HCT116 (cell line): ENCODE measurements around the gene GIMAP6. TPM values are rescaled to one million over a fixed set of nuclear protein-coding genes. Genes with fewer than 3 reads are reported as not detected.
"Not testable (repeated sequence)": the region's sequence is repeated elsewhere in the genome, so short reads cannot be mapped to it uniquely, and the experiment has no call there.

Experiments used
- ATAC-seq: fragments of 200-7000 bp; cut with Tn5 transposase; 2 replicates; pipeline ENCODE4 v1.9.1; 2020; ENCODE audit warnings: mild to moderate bottlenecking, moderate library complexity
- BruUV-seq: library from RNA; stranded (reverse); fragments of 400-500 nt; replicated peaks from 2 replicates; lab custom pipeline; 2021; lab: Mats Ljungman, UMichigan
- CTCF ChIA-PET: fragments of 300-600 bp; sonication (Branson Sonifier 250); formaldehyde crosslinking; loops from one replicate; lab custom pipeline; 2021; ENCODE audit warnings: antibody characterized with exemption; lab: Charles Lee
- POLR2A ChIA-PET: fragments of 300-600, 350-600 bp; sonication (Branson Sonifier 250); formaldehyde crosslinking; loops from one replicate; lab custom pipeline; 2021; ENCODE audit warnings: antibody characterized with exemption; lab: Charles Lee
- RAD21 ChIA-PET, 2 experiments: fragments of 300-600 bp; sonication (Branson Sonifier 250); formaldehyde crosslinking; loops; one replicate each; lab custom pipeline; 2023; ENCODE audit warnings: low total read pairs in 2 of 2; ENCODE audit not compliant: uncharacterized antibody in 2 of 2, unreplicated experiment in 2 of 2, low non-redundant PET in 1 of 2; lab: Charles Lee
- DNase-seq: peaks from one replicate; pipeline ENCODE4 v3.0.0-alpha.2; 2010; ENCODE audit warnings: low read depth, low spot score
- H2AFZ ChIP-seq: fragments of 200-600 bp; shearing (Covaris generic), sonication (generic); 2 replicates; pipeline ENCODE4 v1.6.1; 2017; ENCODE audit warnings: low read depth, mixed run types, mixed read lengths, antibody characterized with exemption, low read length; ENCODE audit not compliant: poor library complexity, severe bottlenecking
- H3K27ac ChIP-seq: 2 replicates; pipeline ENCODE4 v1.5.1; 2012; ENCODE audit warnings: low read depth, low read length
- H3K27me3 ChIP-seq: fragments of 200-600 bp; sonication (generic); 2 replicates; pipeline ENCODE4 v1.6.1; 2016; ENCODE audit warnings: mixed run types, low read length, mixed read lengths; ENCODE audit not compliant: insufficient read depth
- H3K36me3 ChIP-seq, 2 experiments: fragments of 200-500 bp in 1 of 2; fragments of 200-600 bp in 1 of 2; sonication (Bioruptor generic) in 1 of 2; sonication (generic) in 1 of 2; 2 replicates each; pipeline versions ENCODE4 v1.5.1 to v1.6.1; 2014 to 2016; ENCODE audit warnings: low read length in 2 of 2, inconsistent platforms in 1 of 2, mixed read lengths in 1 of 2, mixed run types in 1 of 2; ENCODE audit not compliant: insufficient read depth in 2 of 2, control insufficient read depth in 1 of 2
- H3K4me1 ChIP-seq, 2 experiments: fragments of 200-600 bp in 1 of 2; sonication (generic) in 1 of 2; 2 replicates each; pipeline versions ENCODE4 v1.5.1 to v1.6.1; 2012 to 2017; ENCODE audit warnings: low read length in 2 of 2, inconsistent platforms in 1 of 2, mild to moderate bottlenecking in 1 of 2, mixed read lengths in 1 of 2, mixed run types in 1 of 2, moderate library complexity in 1 of 2; ENCODE audit not compliant: insufficient read depth in 2 of 2, control insufficient read depth in 1 of 2
- H3K4me2 ChIP-seq: fragments of 200-600 bp; sonication (generic); 2 replicates; pipeline ENCODE4 v1.6.1; 2017; ENCODE audit warnings: mixed run types, low read length, mixed read lengths
- H3K4me3 ChIP-seq, 2 experiments: fragments of 200-600 bp in 1 of 2; sonication (generic) in 1 of 2; replicated peaks in 1 of 2; 2 replicates each; pipeline ENCODE4 v1.5.1; 2011 to 2016; ENCODE audit warnings: low read length in 2 of 2, control low read depth in 1 of 2, low read depth in 1 of 2, mild to moderate bottlenecking in 1 of 2, mixed read lengths in 1 of 2, mixed run types in 1 of 2
- H3K79me2 ChIP-seq: fragments of 200-600 bp; sonication (generic); 2 replicates; pipeline ENCODE4 v1.6.1; 2017; ENCODE audit warnings: mild to moderate bottlenecking, mixed run types, low read length, moderate library complexity, mixed read lengths; ENCODE audit not compliant: insufficient read depth
- H3K9ac ChIP-seq: fragments of 200-600 bp; sonication (generic); 2 replicates; pipeline ENCODE4 v1.6.1; 2016; ENCODE audit warnings: low read length, mixed read lengths
- H3K9me2 ChIP-seq: fragments of 200-600 bp; sonication (generic), shearing (Covaris generic); 2 replicates; pipeline ENCODE4 v1.6.1; 2017; ENCODE audit warnings: mixed run types, mild to moderate bottlenecking, moderate library complexity; ENCODE audit not compliant: insufficient read depth
- H3K9me3 ChIP-seq, 2 experiments: fragments of 200-500 bp in 1 of 2; fragments of 200-600 bp in 1 of 2; sonication (Bioruptor generic) in 1 of 2; sonication (generic) in 1 of 2; 2 replicates each; pipeline ENCODE4 v1.6.1; 2014 to 2017; ENCODE audit warnings: low read length in 2 of 2, mixed read lengths in 2 of 2, inconsistent platforms in 1 of 2, low read depth in 1 of 2, mild to moderate bottlenecking in 1 of 2, mixed run types in 1 of 2, moderate library complexity in 1 of 2; ENCODE audit not compliant: control insufficient read depth in 1 of 2, insufficient read depth in 1 of 2
- H4K20me1 ChIP-seq: fragments of 200-600 bp; sonication (generic), shearing (Covaris generic); 2 replicates; pipeline ENCODE4 v1.6.1; 2017; ENCODE audit warnings: mixed run types, mild to moderate bottlenecking, moderate library complexity; ENCODE audit not compliant: insufficient read depth
- CTCF ChIP-seq, 3 experiments: fragments of 200-600 bp in 1 of 3; sonication (generic) in 1 of 3; IDR thresholded peaks in 2 of 3; conservative IDR thresholded peaks in 1 of 3; 2 replicates each; pipeline ENCODE4 v1.5.1; 2012 to 2017; ENCODE audit warnings: low read depth in 2 of 3, low read length in 2 of 3, antibody characterized with exemption in 1 of 3, borderline replicate concordance in 1 of 3, control low read depth in 1 of 3, mild to moderate bottlenecking in 1 of 3, mixed read lengths in 1 of 3, mixed run types in 1 of 3, moderate library complexity in 1 of 3; ENCODE audit not compliant: insufficient read depth in 1 of 3
- ELF1 ChIP-seq: IDR thresholded peaks from 2 replicates; pipeline ENCODE4 v1.6.1; 2012; ENCODE audit warnings: low read depth, borderline replicate concordance
- FOSL1 ChIP-seq: IDR thresholded peaks from 2 replicates; pipeline ENCODE4 v1.6.1; 2012; ENCODE audit warnings: low read depth
- RAD21 ChIP-seq: IDR thresholded peaks from 2 replicates; pipeline ENCODE4 v1.6.1; 2012; ENCODE audit warnings: low read depth, mild to moderate bottlenecking
- SP1 ChIP-seq: IDR thresholded peaks from 2 replicates; pipeline ENCODE4 v1.6.1; 2012; ENCODE audit warnings: low read depth
- ZBTB33 ChIP-seq: IDR thresholded peaks from 2 replicates; pipeline ENCODE4 v1.6.1; 2011; ENCODE audit warnings: mild to moderate bottlenecking, low read length, moderate library complexity; ENCODE audit not compliant: insufficient replicate concordance; ENCODE audit errors: extremely low read depth
- intact Hi-C: fragments of 100-400 bp; cut with micrococcal nuclease; formaldehyde crosslinking; loops from 2 replicates; pipeline ENCODE4 v1.10.0; 2022
- total RNA-seq: library from RNA; stranded (reverse); gene quantifications from one replicate; pipeline ENCODE4 v1.2.1, GENCODE V29; 2021; ENCODE audit not compliant: unreplicated experiment

Gene GIMAP6
- total RNA-seq, 1 experiment from 2014 or later: 0.12 TPM

GRCh38 chr7:150675714-150676113, 43.5 kb upstream of the GIMAP6 start:
- H3K27ac ChIP-seq: no peak overlapping the region
- RAD21 ChIA-PET: no interaction called here
- no peak overlapping the region for H3K4me3 ChIP-seq
- TF ChIP-seq SP1: no peak
- no peak for TF ChIP-seq ELF1
- TF ChIP-seq ZBTB33: no peak
- TF ChIP-seq RAD21: no peak
- TF ChIP-seq CTCF (IDR thresholded peaks at IDR 0.05 in 2 of 3, conservative IDR thresholded peaks at IDR 0.05 in 1 of 3; ENCODE audit: borderline replicate concordance in 1 of 3, insufficient read depth in 1 of 3, low read depth in 2 of 3, low read length in 2 of 3): no peak
- no peak for TF ChIP-seq FOSL1
- no peaks in the 10 kb centered on the region for H3K9me3 ChIP-seq
- BruUV-seq: no TSS peak
- no peaks in the 10 kb centered on the region for H4K20me1 ChIP-seq
- H3K9ac ChIP-seq: no peak overlapping the region
- ATAC-seq (no peak), DNase-seq (no peak)
- H3K36me3 ChIP-seq: no peaks in the 10 kb centered on the region
- intact Hi-C loops: no loop called here
- POLR2A ChIA-PET: no interaction called here
- no peaks in the 10 kb centered on the region for H3K79me2 ChIP-seq
- CTCF ChIA-PET: no interaction called here
- H2AFZ ChIP-seq: no peak overlapping the region
- no peak overlapping the region for H3K4me2 ChIP-seq
- no peaks in the 10 kb centered on the region for H3K4me1 ChIP-seq
- H3K9me2 ChIP-seq: no peaks in the 10 kb centered on the region
- H3K27me3 ChIP-seq: no peaks in the 10 kb centered on the region

GRCh38 chr7:150671798-150672585, 39.8 kb upstream of the GIMAP6 start:
- H4K20me1 ChIP-seq, H3K4me2 ChIP-seq, intact Hi-C loops, H3K4me3 ChIP-seq, H3K9ac ChIP-seq, H3K9me2 ChIP-seq, H2AFZ ChIP-seq, H3K27me3 ChIP-seq, POLR2A ChIA-PET, H3K79me2 ChIP-seq, H3K4me1 ChIP-seq, RAD21 ChIA-PET, ATAC-seq, H3K9me3 ChIP-seq, H3K27ac ChIP-seq, BruUV-seq, CTCF ChIA-PET, DNase-seq, H3K36me3 ChIP-seq: not testable (repeated sequence)
